ENCODE data around the gene TTC16.

- TF ChIP-seq POLR2A (IDR thresholded peaks at IDR 0.05; ENCODE audit: low read depth, low read length) (no peak), POLR2AphosphoS5 (IDR thresholded peaks at IDR 0.05; ENCODE audit: low read depth, low read length) (no peak), SPI1 (IDR thresholded peaks at IDR 0.05; ENCODE audit: low read depth, low read length) (no peak)
Observed at GRCh38 chr9:127761061-127761460, 45.2 kb downstream of the TTC16 start.

Measured in GM12891 (cell line).